ENCODE results near the gene EFNA4. TPM values are rescaled to one million over a fixed set of nuclear protein-coding genes. Genes with fewer than 3 reads are reported as not detected.

EFNA4 gene
- total and polyA plus RNA-seq, 2 of the 4 experiments (the other 2 are of a cell fraction): 3.8 to 11.8 TPM

DNA sequence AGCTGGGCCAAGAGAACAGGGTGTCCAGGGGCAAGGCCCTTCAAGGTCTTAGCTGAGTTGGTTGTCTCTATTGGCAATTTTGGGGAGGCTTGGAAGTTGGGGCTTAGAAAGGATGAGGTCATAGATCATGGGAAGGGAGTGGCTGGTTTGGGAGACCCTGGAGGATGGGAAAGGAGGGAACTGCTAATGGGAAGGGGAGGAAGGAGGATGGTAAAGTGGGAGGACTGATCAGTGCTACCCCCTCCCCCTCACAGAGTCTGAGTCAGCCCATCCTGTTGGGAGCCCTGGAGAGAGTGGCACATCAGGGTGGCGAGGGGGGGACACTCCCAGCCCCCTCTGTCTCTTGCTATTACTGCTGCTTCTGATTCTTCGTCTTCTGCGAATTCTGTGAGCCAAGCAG is 5.1 kb downstream of the EFNA4 start:
- Histone ChIP-seq H3K23ac (ENCODE audit: low read depth, low read length) (no peak overlapping the region), H4K91ac (ENCODE audit: insufficient read depth, low read depth, low read length) (no peak overlapping the region), H3K9me3 (ENCODE audit: control insufficient read depth, insufficient read depth, low read length) (no peaks in the 10 kb centered on the region), H4K20me1 (ENCODE audit: insufficient read depth, low read length) (peaks cover 4% of the 10 kb centered on the region; the same call in 1 of the 2 replicates), H3K79me1 (ENCODE audit: low read depth in 1 of 2, low read length in 2 of 2) (peaks cover 10 to 17% of the 10 kb centered on the region in 2 experiments), H3K56ac (ENCODE audit: extremely low read depth, insufficient read depth, low read length) (no peak overlapping the region), H4K8ac (ENCODE audit: low read depth in 2 of 2, low read length in 2 of 2) (no peak overlapping the region), H2AK5ac (ENCODE audit: low read depth, low read length) (no peak overlapping the region), H3K4me1 (ENCODE audit: control insufficient read depth, insufficient read depth, low read length) (peaks cover 5% of the 10 kb centered on the region; the same call in 1 of the 2 replicates), H3K4ac (ENCODE audit: low read depth, low read length) (no peak overlapping the region), H3K4me2 (ENCODE audit: low read depth, low read length) (no peak overlapping the region), H3K36me3 (ENCODE audit: control insufficient read depth, insufficient read depth, low read length) (peaks cover 21% of the 10 kb centered on the region; the same call in 1 of the 2 replicates), H3K27me3 (ENCODE audit: control insufficient read depth, insufficient read depth, low read length) (peaks cover 7% of the 10 kb centered on the region; the same call in 1 of the 2 replicates), H2BK20ac (ENCODE audit: low read depth, low read length) (no peak overlapping the region), H2BK5ac (ENCODE audit: low read depth, low read length, poor library complexity, severe bottlenecking) (no peak overlapping the region), H2AK9ac (replicated peaks; ENCODE audit: low read depth, low read length, poor library complexity) (no peak overlapping the region), H3K27ac (ENCODE audit: insufficient read depth, low read length) (no peak overlapping the region), H3K9ac (ENCODE audit: low read depth, low read length) (no peak overlapping the region), H3K18ac (ENCODE audit: low read depth, low read length) (no peak overlapping the region), H2BK15ac (ENCODE audit: low read depth, low read length) (no peak overlapping the region), H4K5ac (ENCODE audit: low read depth, low read length) (no peak overlapping the region), H3K4me3 (ENCODE audit: insufficient read depth, low read depth, low read length) (no peak overlapping the region), H2BK120ac (ENCODE audit: low read depth, low read length) (no peak overlapping the region), H3K14ac (replicated peaks; ENCODE audit: low read depth, low read length) (no peak overlapping the region), H2AFZ (replicated peaks; ENCODE audit: low read length, poor library complexity) (no peak overlapping the region), H3K9me1 (ENCODE audit: insufficient read depth, low read length) (peaks cover 8% of the 10 kb centered on the region; the same call in 1 of the 2 replicates)
- no peak for ATAC-seq (ENCODE audit: low read depth)
- ChIA-PET CTCF (no interaction called here), POLR2A (ENCODE audit: unreplicated experiment) (no interaction called here)
- WGBS, 2 experiments (ENCODE audit: extremely low coverage in 2 of 2, insufficient read length in 1 of 2): no CpG with 5 or more reads among the region's 3 CpGs
- intact Hi-C loops (cut with micrococcal nuclease): no loop called here
- in situ Hi-C loops (cut with MboI; ENCODE audit: low sequenced_read_pairs): no loop called here
- dilution Hi-C loops (cut with HindIII; ENCODE audit: low sequenced_read_pairs, unreplicated experiment): no loop called here
- TF ChIP-seq CHD1 (IDR thresholded peaks at IDR 0.05; ENCODE audit: low read depth, low read length): no peak
- TF ChIP-seq CEBPB (IDR thresholded peaks at IDR 0.05; ENCODE audit: low read depth, low read length): no peak
- TF ChIP-seq NFE2L2 (IDR thresholded peaks at IDR 0.05; ENCODE audit: low read depth, low read length): no peak
- TF ChIP-seq MAFK (IDR thresholded peaks at IDR 0.05; ENCODE audit: low read depth, low read length): no peak
- TF ChIP-seq, protein P1, sequence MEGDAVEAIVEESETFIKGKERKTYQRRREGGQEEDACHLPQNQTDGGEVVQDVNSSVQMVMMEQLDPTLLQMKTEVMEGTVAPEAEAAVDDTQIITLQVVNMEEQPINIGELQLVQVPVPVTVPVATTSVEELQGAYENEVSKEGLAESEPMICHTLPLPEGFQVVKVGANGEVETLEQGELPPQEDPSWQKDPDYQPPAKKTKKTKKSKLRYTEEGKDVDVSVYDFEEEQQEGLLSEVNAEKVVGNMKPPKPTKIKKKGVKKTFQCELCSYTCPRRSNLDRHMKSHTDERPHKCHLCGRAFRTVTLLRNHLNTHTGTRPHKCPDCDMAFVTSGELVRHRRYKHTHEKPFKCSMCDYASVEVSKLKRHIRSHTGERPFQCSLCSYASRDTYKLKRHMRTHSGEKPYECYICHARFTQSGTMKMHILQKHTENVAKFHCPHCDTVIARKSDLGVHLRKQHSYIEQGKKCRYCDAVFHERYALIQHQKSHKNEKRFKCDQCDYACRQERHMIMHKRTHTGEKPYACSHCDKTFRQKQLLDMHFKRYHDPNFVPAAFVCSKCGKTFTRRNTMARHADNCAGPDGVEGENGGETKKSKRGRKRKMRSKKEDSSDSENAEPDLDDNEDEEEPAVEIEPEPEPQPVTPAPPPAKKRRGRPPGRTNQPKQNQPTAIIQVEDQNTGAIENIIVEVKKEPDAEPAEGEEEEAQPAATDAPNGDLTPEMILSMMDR (conservative IDR thresholded peaks at IDR 0.05; ENCODE audit: low read depth, low read length): no peak
- TF ChIP-seq RFX5 (IDR thresholded peaks at IDR 0.05; ENCODE audit: low read depth, low read length): no peak
- no peak for TF ChIP-seq MAZ (IDR thresholded peaks at IDR 0.05; ENCODE audit: borderline replicate concordance, low read depth, low read length)
- no peak for TF ChIP-seq BHLHE40 (IDR thresholded peaks at IDR 0.05; ENCODE audit: low read depth, low read length)
- TF ChIP-seq POLR2A (IDR thresholded peaks at IDR 0.05; ENCODE audit: low read depth, low read length): no peak
- TF ChIP-seq, protein P2, sequence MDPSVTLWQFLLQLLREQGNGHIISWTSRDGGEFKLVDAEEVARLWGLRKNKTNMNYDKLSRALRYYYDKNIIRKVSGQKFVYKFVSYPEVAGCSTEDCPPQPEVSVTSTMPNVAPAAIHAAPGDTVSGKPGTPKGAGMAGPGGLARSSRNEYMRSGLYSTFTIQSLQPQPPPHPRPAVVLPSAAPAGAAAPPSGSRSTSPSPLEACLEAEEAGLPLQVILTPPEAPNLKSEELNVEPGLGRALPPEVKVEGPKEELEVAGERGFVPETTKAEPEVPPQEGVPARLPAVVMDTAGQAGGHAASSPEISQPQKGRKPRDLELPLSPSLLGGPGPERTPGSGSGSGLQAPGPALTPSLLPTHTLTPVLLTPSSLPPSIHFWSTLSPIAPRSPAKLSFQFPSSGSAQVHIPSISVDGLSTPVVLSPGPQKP (IDR thresholded peaks at IDR 0.05; ENCODE audit: borderline replicate concordance, low read depth, low read length): no peak
- TF ChIP-seq FOS (IDR thresholded peaks at IDR 0.05; ENCODE audit: low read depth, low read length): no peak
- TF ChIP-seq RCOR1 (IDR thresholded peaks at IDR 0.05; ENCODE audit: insufficient replicate concordance, low read length): no peak
- no peak for TF ChIP-seq RAD21 (IDR thresholded peaks at IDR 0.05; ENCODE audit: low read length)
- no peak for DNase-seq
- no TSS peak for BruUV-seq (replicated peaks)
